ENCODE data around the gene SVIL.

Gene SVIL

DNA sequence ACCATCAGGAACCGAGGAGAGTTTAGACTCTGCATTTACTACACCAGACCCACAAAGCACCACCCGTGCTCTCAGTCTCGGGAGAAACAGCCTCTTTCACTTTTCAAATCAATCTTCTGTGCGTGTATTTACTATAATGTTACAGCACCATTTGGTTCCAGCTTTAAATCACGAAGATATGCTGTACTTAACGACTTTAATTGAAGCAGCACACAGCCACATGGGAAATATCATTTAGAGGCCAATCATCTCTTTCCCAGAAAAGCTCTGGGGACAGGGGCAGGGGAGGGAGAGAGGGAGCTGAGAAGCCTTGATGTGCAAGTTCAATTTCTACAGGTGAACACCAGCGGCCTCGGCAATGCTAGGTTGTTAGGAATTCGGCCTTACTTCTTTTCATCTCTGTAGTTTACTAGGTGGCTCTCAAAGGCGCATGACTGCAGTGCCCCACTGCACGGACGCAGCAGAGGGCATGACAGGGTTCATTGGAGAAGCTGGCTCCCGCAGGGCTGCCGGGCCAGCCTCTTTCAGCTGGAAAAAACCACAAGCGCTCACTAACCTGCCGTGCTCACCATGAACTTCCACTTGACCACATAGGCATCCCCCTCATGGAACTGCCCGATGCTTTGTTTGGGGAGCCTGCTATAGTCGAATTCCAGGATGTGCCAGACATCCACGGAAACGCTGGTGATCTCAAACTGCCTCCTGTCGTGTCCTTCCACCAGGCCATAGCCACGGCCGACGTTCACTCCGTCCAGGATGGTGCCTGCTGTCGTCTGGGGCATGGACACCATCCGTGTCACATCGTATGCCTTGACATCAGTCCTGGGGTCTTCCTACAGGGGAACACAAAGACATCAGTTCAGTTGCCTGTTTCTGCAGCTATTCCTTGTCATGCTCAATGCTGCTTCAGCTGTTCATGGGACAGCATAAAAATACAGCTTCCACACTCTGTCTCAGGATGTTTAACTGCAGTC lies 154.5 kb downstream of the SVIL start:
- Histone ChIP-seq H3K9ac (ENCODE audit: low read length) (no peak overlapping the region), H2AFZ (ENCODE audit: low read length) (no peak overlapping the region), H3K4me3 (ENCODE audit: low read depth, low read length, poor library complexity, severe bottlenecking) (no peak overlapping the region), H3K4me1 (ENCODE audit: insufficient read depth, low read length, severe bottlenecking) (no peaks in the 10 kb centered on the region), H3K4me2 (ENCODE audit: low read length) (no peak overlapping the region), H3F3A (ENCODE audit: insufficient read depth, low read length) (no peaks in the 10 kb centered on the region), H3K9me2 (ENCODE audit: low read depth, low read length) (no peaks in the 10 kb centered on the region), H4K20me1 (ENCODE audit: insufficient read depth, low read length) (no peaks in the 10 kb centered on the region), H3K36me3 (ENCODE audit: insufficient read depth, low read length) (no peaks in the 10 kb centered on the region), H3K79me2 (ENCODE audit: insufficient read depth, low read length) (no peaks in the 10 kb centered on the region), H3K9me3 (ENCODE audit: low read length) (no peaks in the 10 kb centered on the region), H3K27me3 (ENCODE audit: insufficient read depth, low read length) (no peaks in the 10 kb centered on the region), H3K27ac (ENCODE audit: low read depth, low read length, poor library complexity, severe bottlenecking) (peak overlapping the region; percentile 60)
- TF ChIP-seq, protein P1, sequence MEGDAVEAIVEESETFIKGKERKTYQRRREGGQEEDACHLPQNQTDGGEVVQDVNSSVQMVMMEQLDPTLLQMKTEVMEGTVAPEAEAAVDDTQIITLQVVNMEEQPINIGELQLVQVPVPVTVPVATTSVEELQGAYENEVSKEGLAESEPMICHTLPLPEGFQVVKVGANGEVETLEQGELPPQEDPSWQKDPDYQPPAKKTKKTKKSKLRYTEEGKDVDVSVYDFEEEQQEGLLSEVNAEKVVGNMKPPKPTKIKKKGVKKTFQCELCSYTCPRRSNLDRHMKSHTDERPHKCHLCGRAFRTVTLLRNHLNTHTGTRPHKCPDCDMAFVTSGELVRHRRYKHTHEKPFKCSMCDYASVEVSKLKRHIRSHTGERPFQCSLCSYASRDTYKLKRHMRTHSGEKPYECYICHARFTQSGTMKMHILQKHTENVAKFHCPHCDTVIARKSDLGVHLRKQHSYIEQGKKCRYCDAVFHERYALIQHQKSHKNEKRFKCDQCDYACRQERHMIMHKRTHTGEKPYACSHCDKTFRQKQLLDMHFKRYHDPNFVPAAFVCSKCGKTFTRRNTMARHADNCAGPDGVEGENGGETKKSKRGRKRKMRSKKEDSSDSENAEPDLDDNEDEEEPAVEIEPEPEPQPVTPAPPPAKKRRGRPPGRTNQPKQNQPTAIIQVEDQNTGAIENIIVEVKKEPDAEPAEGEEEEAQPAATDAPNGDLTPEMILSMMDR (IDR thresholded peaks at IDR 0.05; ENCODE audit: low read length): no peak
- TF ChIP-seq EZH2 (IDR thresholded peaks at IDR 0.05; ENCODE audit: borderline replicate concordance, low read length): no peak

DNA sequence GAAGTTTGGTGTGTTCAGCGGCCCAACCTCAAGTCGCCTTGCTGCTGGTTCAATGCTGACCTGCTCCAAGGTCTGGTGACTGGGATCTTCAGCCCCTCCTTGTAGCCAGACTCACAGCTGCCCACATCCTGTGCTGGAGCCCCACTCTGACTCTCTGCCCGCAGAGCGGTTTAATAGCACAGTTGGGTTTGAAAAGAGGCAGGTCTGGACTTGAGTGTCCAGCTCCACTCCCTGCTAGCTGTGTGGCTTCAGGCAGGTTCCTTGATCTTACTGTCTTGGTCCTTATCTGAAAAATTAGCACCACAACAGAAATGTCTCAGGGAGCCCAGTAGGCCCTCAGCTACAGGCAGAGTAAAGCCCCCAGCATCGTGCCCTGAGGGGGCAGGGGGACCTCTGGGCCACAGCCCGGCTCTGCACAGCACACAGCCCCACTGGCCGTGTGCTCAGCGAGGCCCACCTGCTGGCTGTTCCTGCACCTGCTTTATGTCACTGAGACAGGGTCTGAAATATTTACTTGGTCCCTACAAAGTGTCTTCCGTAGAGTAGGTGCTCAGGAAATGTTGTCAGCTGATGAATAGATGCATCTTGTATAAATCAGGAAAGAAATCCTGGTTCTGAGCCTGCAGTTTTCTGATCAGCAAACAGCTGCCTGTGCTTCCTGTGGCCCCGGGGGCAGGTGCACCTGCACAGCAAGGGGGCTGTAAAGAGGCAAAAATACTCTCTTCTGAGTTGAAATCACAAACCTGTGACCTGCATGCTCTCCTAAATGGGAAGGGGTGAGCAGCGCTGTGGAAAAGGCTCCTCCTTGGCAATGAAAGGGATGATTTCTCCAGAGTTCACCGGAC lies 155.5 kb downstream of the SVIL start:
- TF ChIP-seq, protein P1 (IDR thresholded peaks at IDR 0.05; ENCODE audit: low read length): no peak
- no peak for TF ChIP-seq EZH2 (IDR thresholded peaks at IDR 0.05; ENCODE audit: borderline replicate concordance, low read length)
- H2AFZ ChIP-seq (ENCODE audit: low read length): no peak overlapping the region
- no peak overlapping the region for H3K4me2 ChIP-seq (ENCODE audit: low read length)
- no peaks in the 10 kb centered on the region for H3K79me2 ChIP-seq (ENCODE audit: insufficient read depth, low read length)
- H3K27ac ChIP-seq (ENCODE audit: low read depth, low read length, poor library complexity, severe bottlenecking): peak overlapping the region; percentile 60
- no peaks in the 10 kb centered on the region for H3K27me3 ChIP-seq (ENCODE audit: insufficient read depth, low read length)
- H3K4me3 ChIP-seq (ENCODE audit: low read depth, low read length, poor library complexity, severe bottlenecking): no peak overlapping the region
- H3K9me2 ChIP-seq (ENCODE audit: low read depth, low read length): no peaks in the 10 kb centered on the region
- H3K4me1 ChIP-seq (ENCODE audit: insufficient read depth, low read length, severe bottlenecking): no peaks in the 10 kb centered on the region
- H3K9ac ChIP-seq (ENCODE audit: low read length): no peak overlapping the region
- no peaks in the 10 kb centered on the region for H3K36me3 ChIP-seq (ENCODE audit: insufficient read depth, low read length)
- H3K9me3 ChIP-seq (ENCODE audit: low read length): no peaks in the 10 kb centered on the region
- no peaks in the 10 kb centered on the region for H3F3A ChIP-seq (ENCODE audit: insufficient read depth, low read length)
- no peaks in the 10 kb centered on the region for H4K20me1 ChIP-seq (ENCODE audit: insufficient read depth, low read length)

DNA sequence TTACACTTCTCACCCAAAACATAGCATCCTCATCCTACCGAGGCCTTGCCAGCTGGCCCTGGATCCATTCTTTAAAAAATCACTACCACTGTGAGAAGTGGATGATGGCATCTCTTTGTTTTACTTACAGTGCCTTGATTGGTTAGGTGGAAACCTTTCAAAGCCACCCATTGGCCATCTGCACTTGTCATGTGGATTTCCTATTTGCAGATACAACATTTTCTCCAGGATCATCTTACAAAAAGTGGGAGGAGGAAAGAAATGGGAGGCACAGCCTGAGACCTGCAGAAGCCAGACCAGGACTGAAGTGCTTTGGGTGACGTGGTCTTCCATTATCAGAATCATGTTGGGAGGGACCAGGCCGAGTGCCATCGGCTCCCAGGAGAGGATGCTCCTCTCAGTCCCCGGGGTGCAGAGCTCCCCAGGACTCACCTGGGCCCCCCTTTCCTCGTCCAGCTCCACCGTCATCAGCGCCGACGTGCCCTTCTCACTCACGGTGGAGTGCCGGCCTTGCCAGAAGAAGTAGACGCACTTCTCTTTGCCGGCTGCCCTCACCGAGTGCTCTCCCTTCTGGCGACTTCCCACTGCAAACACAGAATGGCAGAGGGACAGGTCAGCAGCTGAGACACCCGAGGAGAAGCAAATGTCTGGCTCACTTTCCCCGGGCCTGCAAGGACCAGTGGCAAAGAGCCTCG lies 161.2 kb downstream of the SVIL start:
- H3K9ac ChIP-seq (ENCODE audit: low read length): no peak overlapping the region
- H3K9me3 ChIP-seq (ENCODE audit: low read length): no peaks in the 10 kb centered on the region
- H3K4me2 ChIP-seq (ENCODE audit: low read length): no peak overlapping the region
- no peaks in the 10 kb centered on the region for H3K36me3 ChIP-seq (ENCODE audit: insufficient read depth, low read length)
- no peak overlapping the region for H2AFZ ChIP-seq (ENCODE audit: low read length)
- H3K27ac ChIP-seq (ENCODE audit: low read depth, low read length, poor library complexity, severe bottlenecking): no peak overlapping the region
- no peaks in the 10 kb centered on the region for H3K9me2 ChIP-seq (ENCODE audit: low read depth, low read length)
- H3K27me3 ChIP-seq (ENCODE audit: insufficient read depth, low read length): no peaks in the 10 kb centered on the region; the same call in 1 of the 2 replicates
- no peaks in the 10 kb centered on the region for H4K20me1 ChIP-seq (ENCODE audit: insufficient read depth, low read length)
- no peaks in the 10 kb centered on the region for H3K79me2 ChIP-seq (ENCODE audit: insufficient read depth, low read length)
- no peaks in the 10 kb centered on the region for H3K4me1 ChIP-seq (ENCODE audit: insufficient read depth, low read length, severe bottlenecking)
- no peak for TF ChIP-seq EZH2 (IDR thresholded peaks at IDR 0.05; ENCODE audit: borderline replicate concordance, low read length)
- TF ChIP-seq, protein P1 (IDR thresholded peaks at IDR 0.05; ENCODE audit: low read length): no peak
- no peaks in the 10 kb centered on the region for H3F3A ChIP-seq (ENCODE audit: insufficient read depth, low read length)
- H3K4me3 ChIP-seq (ENCODE audit: low read depth, low read length, poor library complexity, severe bottlenecking): no peak overlapping the region

All from OCI-LY1 (cell line).